Trophoblast cell (in vitro differentiated cells and primary cell): ENCODE results near the gene FRMD1.

Source experiments
- DNase-seq, 2 donors: peaks; one replicate each; pipeline ENCODE4 v3.0.0-alpha.2; 2016
- H2AFZ ChIP-seq: 2 replicates; pipeline ENCODE4 v1.6.1; 2013; ENCODE audit warnings: low read length, moderate library complexity, mild to moderate bottlenecking; ENCODE audit not compliant: insufficient read depth, poor library complexity
- H2AK5ac ChIP-seq: 2 replicates; pipeline ENCODE4 v1.6.1; 2013; ENCODE audit warnings: mild to moderate bottlenecking, low read length
- H2BK120ac ChIP-seq: 2 replicates; pipeline ENCODE4 v1.6.1; 2013; ENCODE audit warnings: low read length, mild to moderate bottlenecking, moderate library complexity; ENCODE audit not compliant: insufficient read depth, poor library complexity
- H2BK12ac ChIP-seq: 2 replicates; pipeline ENCODE4 v1.6.1; 2013; ENCODE audit warnings: mild to moderate bottlenecking, low read length, moderate library complexity
- H2BK5ac ChIP-seq: 2 replicates; pipeline ENCODE4 v1.6.1; 2013; ENCODE audit warnings: low read length, low read depth, moderate library complexity, mild to moderate bottlenecking; ENCODE audit not compliant: poor library complexity
- H3K14ac ChIP-seq: 2 replicates; pipeline ENCODE4 v1.6.1; 2013; ENCODE audit warnings: mild to moderate bottlenecking, low read length
- H3K18ac ChIP-seq: 2 replicates; pipeline ENCODE4 v1.6.1; 2013; ENCODE audit warnings: mild to moderate bottlenecking, low read length
- H3K23ac ChIP-seq: 2 replicates; pipeline ENCODE4 v1.6.1; 2013; ENCODE audit warnings: low read length
- H3K27ac ChIP-seq: 2 replicates; pipeline ENCODE4 v1.5.1; 2013; ENCODE audit warnings: low read depth, mild to moderate bottlenecking, inconsistent platforms, low read length, moderate library complexity
- H3K27me3 ChIP-seq: 2 replicates; pipeline ENCODE4 v1.6.1; 2013; ENCODE audit warnings: inconsistent platforms, mild to moderate bottlenecking, low read length, moderate library complexity; ENCODE audit not compliant: insufficient read depth
- H3K36me3 ChIP-seq, 2 experiments: 1 replicate in 1 of 2; 2 replicates in 1 of 2; pipeline ENCODE4 v1.6.1; 2013; ENCODE audit warnings: low read length in 2 of 2, mild to moderate bottlenecking in 2 of 2, moderate library complexity in 1 of 2; ENCODE audit not compliant: insufficient read depth in 2 of 2, control insufficient read depth in 1 of 2
- H3K4ac ChIP-seq: 2 replicates; pipeline ENCODE4 v1.6.1; 2013; ENCODE audit warnings: low read depth, mild to moderate bottlenecking, low read length, moderate library complexity
- H3K4me1 ChIP-seq, 2 experiments: 1 replicate in 1 of 2; 2 replicates in 1 of 2; pipeline ENCODE4 v1.6.1; 2013; ENCODE audit warnings: low read length in 2 of 2, mild to moderate bottlenecking in 2 of 2, moderate library complexity in 1 of 2; ENCODE audit not compliant: insufficient read depth in 2 of 2, control insufficient read depth in 1 of 2
- H3K4me2 ChIP-seq: 2 replicates; pipeline ENCODE4 v1.6.1; 2013; ENCODE audit warnings: inconsistent platforms, mild to moderate bottlenecking, low read length, moderate library complexity
- H3K4me3 ChIP-seq: 2 replicates; pipeline ENCODE4 v1.5.1; 2013; ENCODE audit warnings: mild to moderate bottlenecking, low read depth, low read length, inconsistent platforms
- H3K79me1 ChIP-seq: one replicate; pipeline ENCODE4 v1.6.1; 2013; ENCODE audit warnings: low read length
- H3K79me2 ChIP-seq: 2 replicates; pipeline ENCODE4 v1.6.1; 2013; ENCODE audit warnings: low read length, mild to moderate bottlenecking; ENCODE audit not compliant: control insufficient read depth, insufficient read depth, poor library complexity
- H3K9ac ChIP-seq: 2 replicates; pipeline ENCODE4 v1.6.1; 2013; ENCODE audit warnings: mild to moderate bottlenecking, low read length
- H3K9me3 ChIP-seq: 2 replicates; pipeline ENCODE4 v1.6.1; 2013; ENCODE audit warnings: low read depth, mild to moderate bottlenecking, control low read depth, inconsistent platforms, low read length; ENCODE audit not compliant: insufficient read depth
- H4K12ac ChIP-seq: 2 replicates; pipeline ENCODE4 v1.6.1; 2013; ENCODE audit warnings: low read depth, mild to moderate bottlenecking, low read length, moderate library complexity
- H4K8ac ChIP-seq: 2 replicates; pipeline ENCODE4 v1.6.1; 2013; ENCODE audit warnings: low read depth, mild to moderate bottlenecking, low read length, moderate library complexity
- H4K91ac ChIP-seq: one replicate; pipeline ENCODE4 v1.6.1; 2013; ENCODE audit warnings: low read depth, mild to moderate bottlenecking, low read length, moderate library complexity
- WGBS: extraction: QIAGEN DNeasy Blood & Tissue Kit; methylation state at CpG from one replicate; pipeline ENCODE4 v1.1.7; 2013; ENCODE audit warnings: missing lambda C conversion rate; ENCODE audit not compliant: insufficient read length, insufficient coverage; ENCODE audit errors: extremely low coverage; 5-methylcytosine and 5-hydroxymethylcytosine counted together

The FRMD1 gene

GRCh38 chr6:168105813-168106632 lies 27.0 kb upstream of the FRMD1 start:
- no peak overlapping the region for H4K12ac ChIP-seq
- no peak overlapping the region for H3K27ac ChIP-seq
- H2BK120ac ChIP-seq: no peak overlapping the region
- H3K23ac ChIP-seq: no peak overlapping the region
- H2AFZ ChIP-seq: no peak overlapping the region
- H3K4me1 ChIP-seq: no peaks in the 10 kb centered on the region
- H3K4me2 ChIP-seq: no peak overlapping the region
- H4K8ac ChIP-seq: no peak overlapping the region
- peaks cover 7% of the 10 kb centered on the region for H3K27me3 ChIP-seq
- no peak overlapping the region for H3K4me3 ChIP-seq
- no peaks in the 10 kb centered on the region for H3K79me1 ChIP-seq
- no peak overlapping the region for H3K9ac ChIP-seq
- H3K4ac ChIP-seq: no peak overlapping the region
- DNase-seq: peak; percentile 93 to 95
- H2AK5ac ChIP-seq: no peak overlapping the region
- WGBS: no CpG with 5 or more reads among the region's 12 CpGs
- no peak overlapping the region for H3K18ac ChIP-seq
- peaks cover 2% of the 10 kb centered on the region for H3K9me3 ChIP-seq
- H2BK12ac ChIP-seq: no peak overlapping the region
- no peak overlapping the region for H4K91ac ChIP-seq
- H3K79me2 ChIP-seq: no peaks in the 10 kb centered on the region
- H3K36me3 ChIP-seq: no peaks in the 10 kb centered on the region
- H2BK5ac ChIP-seq: no peak overlapping the region
- no peak overlapping the region for H3K14ac ChIP-seq

GRCh38 chr6:168104636-168105035 lies 25.6 kb upstream of the FRMD1 start:
- Histone ChIP-seq H2BK120ac (no peak overlapping the region), H3K9ac (no peak overlapping the region), H3K4me2 (no peak overlapping the region), H3K79me2 (no peaks in the 10 kb centered on the region), H3K79me1 (no peaks in the 10 kb centered on the region), H3K9me3 (peaks cover 2% of the 10 kb centered on the region), H3K4me1 (no peaks in the 10 kb centered on the region), H2BK12ac (no peak overlapping the region), H3K4ac (no peak overlapping the region), H2BK5ac (no peak overlapping the region), H2AFZ (no peak overlapping the region), H4K8ac (no peak overlapping the region), H2AK5ac (no peak overlapping the region), H3K14ac (no peak overlapping the region), H4K12ac (no peak overlapping the region), H3K18ac (no peak overlapping the region), H3K4me3 (no peak overlapping the region), H4K91ac (no peak overlapping the region), H3K27ac (no peak overlapping the region), H3K23ac (no peak overlapping the region), H3K27me3 (peaks cover 7% of the 10 kb centered on the region), H3K36me3 (no peaks in the 10 kb centered on the region)
- no CpG with 5 or more reads among the region's 10 CpGs for WGBS
- peak in 1 of 2 donors; percentile 16 for DNase-seq

GRCh38 chr6:168103050-168103830 lies 24.2 kb upstream of the FRMD1 start:
- no CpG with 5 or more reads among the region's 19 CpGs for WGBS
- Histone ChIP-seq H3K79me1 (no peaks in the 10 kb centered on the region), H3K27ac (no peak overlapping the region), H3K4me1 (no peaks in the 10 kb centered on the region), H2BK120ac (no peak overlapping the region), H3K79me2 (no peaks in the 10 kb centered on the region), H3K14ac (no peak overlapping the region), H3K27me3 (peaks cover 7% of the 10 kb centered on the region), H2AFZ (no peak overlapping the region), H3K9me3 (peaks cover 2% of the 10 kb centered on the region), H2BK12ac (no peak overlapping the region), H4K91ac (no peak overlapping the region), H3K18ac (no peak overlapping the region), H3K9ac (no peak overlapping the region), H3K4ac (no peak overlapping the region), H2AK5ac (no peak overlapping the region), H3K36me3 (no peaks in the 10 kb centered on the region), H4K8ac (no peak overlapping the region), H3K4me3 (no peak overlapping the region), H3K4me2 (no peak overlapping the region), H4K12ac (no peak overlapping the region), H3K23ac (no peak overlapping the region), H2BK5ac (no peak overlapping the region)
- DNase-seq: no peak

- Histone ChIP-seq H2AK5ac (no peak overlapping the region), H3K36me3 (no peaks in the 10 kb centered on the region), H4K91ac (no peak overlapping the region), H3K27me3 (peaks cover 7% of the 10 kb centered on the region), H4K12ac (no peak overlapping the region), H3K4ac (no peak overlapping the region), H3K79me1 (no peaks in the 10 kb centered on the region), H3K18ac (no peak overlapping the region), H3K23ac (no peak overlapping the region), H3K4me2 (no peak overlapping the region), H3K14ac (no peak overlapping the region), H3K27ac (no peak overlapping the region), H4K8ac (no peak overlapping the region), H2AFZ (no peak overlapping the region), H2BK12ac (no peak overlapping the region), H2BK5ac (no peak overlapping the region), H3K9ac (no peak overlapping the region), H3K79me2 (no peaks in the 10 kb centered on the region), H3K4me1 (no peaks in the 10 kb centered on the region), H3K4me3 (no peak overlapping the region), H2BK120ac (no peak overlapping the region), H3K9me3 (peaks cover 2% of the 10 kb centered on the region)
- no CpG with 5 or more reads among the region's 10 CpGs for WGBS
- no peak for DNase-seq
These were observed 23.4 kb upstream of the FRMD1 start for GRCh38 chr6:168102315-168102985.
